Measurements from ENCODE around the gene TMEM116.

Gene TMEM116

DNA sequence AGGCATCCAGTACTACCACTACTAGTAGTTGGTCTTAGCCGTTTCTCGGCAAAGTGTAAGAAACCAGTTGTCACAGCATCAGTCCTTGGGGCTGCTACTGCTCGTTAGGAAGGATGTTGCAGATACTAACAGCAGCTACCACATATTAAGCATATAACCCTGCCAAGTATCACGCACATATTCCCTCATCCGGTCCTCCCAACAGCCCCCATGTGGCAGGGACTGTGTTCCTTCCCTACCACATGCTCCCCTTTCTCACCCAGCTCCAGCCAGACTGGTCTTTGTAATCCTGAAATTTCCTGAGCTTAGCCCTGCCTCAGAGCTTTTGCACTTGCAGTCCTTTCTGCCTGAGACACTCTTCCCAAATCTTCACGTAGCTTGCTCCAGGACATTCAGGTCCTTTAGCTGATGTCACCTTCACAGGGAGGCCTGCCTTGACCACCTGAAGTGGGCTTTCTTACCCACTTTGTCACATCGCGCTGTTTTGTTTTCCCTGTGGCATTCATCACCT, 8.0 kb upstream of the TMEM116 start:
- CTCF ChIA-PET, result interaction anchor here (0.7 to 1.6 kb wide), 6 partner anchors 8 to 63 kb away, joined by 3 to 6 read pairs (median 3); no protein-coding TSS in a partner anchor
- POLR2A ChIA-PET, result interaction anchor here (1.1 kb wide), 1 partner anchor 8 kb away, joined by 4 read pairs; the partner anchor contains the start of genes ERP29 and TMEM116
- TF ChIP-seq, protein P1, sequence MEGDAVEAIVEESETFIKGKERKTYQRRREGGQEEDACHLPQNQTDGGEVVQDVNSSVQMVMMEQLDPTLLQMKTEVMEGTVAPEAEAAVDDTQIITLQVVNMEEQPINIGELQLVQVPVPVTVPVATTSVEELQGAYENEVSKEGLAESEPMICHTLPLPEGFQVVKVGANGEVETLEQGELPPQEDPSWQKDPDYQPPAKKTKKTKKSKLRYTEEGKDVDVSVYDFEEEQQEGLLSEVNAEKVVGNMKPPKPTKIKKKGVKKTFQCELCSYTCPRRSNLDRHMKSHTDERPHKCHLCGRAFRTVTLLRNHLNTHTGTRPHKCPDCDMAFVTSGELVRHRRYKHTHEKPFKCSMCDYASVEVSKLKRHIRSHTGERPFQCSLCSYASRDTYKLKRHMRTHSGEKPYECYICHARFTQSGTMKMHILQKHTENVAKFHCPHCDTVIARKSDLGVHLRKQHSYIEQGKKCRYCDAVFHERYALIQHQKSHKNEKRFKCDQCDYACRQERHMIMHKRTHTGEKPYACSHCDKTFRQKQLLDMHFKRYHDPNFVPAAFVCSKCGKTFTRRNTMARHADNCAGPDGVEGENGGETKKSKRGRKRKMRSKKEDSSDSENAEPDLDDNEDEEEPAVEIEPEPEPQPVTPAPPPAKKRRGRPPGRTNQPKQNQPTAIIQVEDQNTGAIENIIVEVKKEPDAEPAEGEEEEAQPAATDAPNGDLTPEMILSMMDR (IDR thresholded peaks at IDR 0.05; ENCODE audit: control extremely low read depth, extremely low read depth, low read depth, missing control alignments), result no peak
- no peak for DNase-seq (ENCODE audit: extremely low spot score)

DNA sequence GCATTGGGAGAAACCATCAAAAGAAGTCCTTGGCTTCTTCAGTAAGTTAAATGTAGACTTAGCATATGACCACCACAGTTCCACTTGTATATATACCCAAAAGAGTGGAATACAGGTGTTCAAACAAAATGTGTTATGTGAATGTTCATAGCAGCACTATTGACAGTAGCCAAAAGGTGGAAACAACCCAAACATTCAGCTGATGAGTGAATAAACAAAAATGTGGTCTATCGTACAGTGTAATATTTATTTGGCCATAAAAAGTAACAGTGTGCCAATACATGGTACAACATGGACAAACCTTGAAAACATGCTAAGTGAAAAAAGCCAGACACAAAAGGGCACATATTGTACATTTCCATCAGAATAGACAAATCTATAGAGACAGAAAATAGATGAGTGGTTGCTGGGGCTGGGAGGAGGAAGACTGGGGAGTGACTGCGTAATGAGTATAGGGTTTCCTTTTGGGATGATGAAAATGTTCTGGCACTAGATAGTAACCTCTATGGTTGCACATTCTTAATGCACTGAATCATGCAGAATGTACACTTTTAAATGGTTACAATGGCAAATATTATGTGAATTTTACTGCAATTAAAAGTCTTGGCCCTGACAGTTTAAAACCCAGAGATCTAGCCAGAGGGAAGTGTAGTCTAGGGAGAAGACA, 5.7 kb upstream of the TMEM116 start:
- no peak for DNase-seq (ENCODE audit: extremely low spot score)
- ChIA-PET POLR2A (no interaction called here), CTCF (no interaction called here)
- TF ChIP-seq, protein P1 (IDR thresholded peaks at IDR 0.05; ENCODE audit: control extremely low read depth, extremely low read depth, low read depth, missing control alignments), result no peak

DNA sequence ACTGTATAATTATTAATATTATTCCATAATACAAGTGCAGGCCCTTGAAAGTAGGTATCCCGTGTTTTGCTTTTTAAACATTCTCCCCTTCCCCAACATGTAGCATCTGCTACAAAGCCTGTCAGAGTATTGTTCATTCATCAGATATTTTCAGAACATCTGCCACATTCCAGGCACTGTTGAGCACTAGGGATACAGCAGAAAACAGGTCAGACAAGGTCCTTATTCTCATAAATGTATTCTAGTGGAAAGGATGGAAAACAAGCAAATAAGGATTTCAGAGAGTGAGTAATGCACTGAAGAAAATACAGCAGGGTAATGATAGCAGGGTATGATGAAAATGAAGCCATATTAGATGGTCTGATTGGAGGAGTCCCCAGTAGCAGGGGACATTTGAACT, 4.1 kb upstream of the TMEM116 start:
- DNase-seq (ENCODE audit: extremely low spot score), result no peak
- TF ChIP-seq, protein P1 (IDR thresholded peaks at IDR 0.05; ENCODE audit: control extremely low read depth, extremely low read depth, low read depth, missing control alignments), result no peak
- CTCF ChIA-PET, result interaction anchor here (1.1 kb wide), 1 partner anchor 38 kb away, joined by 4 read pairs; no protein-coding TSS in a partner anchor
- POLR2A ChIA-PET, result no interaction called here

DNA sequence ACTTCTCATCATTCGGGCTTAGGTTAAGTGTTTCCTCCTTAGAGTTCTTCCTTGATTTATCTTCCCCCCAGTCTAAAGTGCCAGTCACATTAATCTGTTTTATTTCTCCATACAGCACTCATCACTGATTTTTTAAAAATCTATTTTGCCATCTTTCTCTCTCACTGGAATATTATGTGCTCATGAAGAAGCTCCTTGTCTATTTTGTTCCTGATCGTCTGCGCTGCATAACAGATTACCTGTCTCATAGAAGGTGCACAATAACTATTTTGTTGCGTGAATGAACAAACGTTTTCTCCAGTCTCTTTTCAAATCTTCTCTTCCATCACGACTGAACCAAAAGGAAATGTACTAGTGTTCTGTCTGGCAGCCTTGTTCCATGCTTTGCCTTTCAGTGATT, 3.0 kb upstream of the TMEM116 start:
- TF ChIP-seq, protein P1 (IDR thresholded peaks at IDR 0.05; ENCODE audit: control extremely low read depth, extremely low read depth, low read depth, missing control alignments), result no peak
- CTCF ChIA-PET, result no interaction called here
- POLR2A ChIA-PET, result no interaction called here
- no peak for DNase-seq (ENCODE audit: extremely low spot score)

DNA sequence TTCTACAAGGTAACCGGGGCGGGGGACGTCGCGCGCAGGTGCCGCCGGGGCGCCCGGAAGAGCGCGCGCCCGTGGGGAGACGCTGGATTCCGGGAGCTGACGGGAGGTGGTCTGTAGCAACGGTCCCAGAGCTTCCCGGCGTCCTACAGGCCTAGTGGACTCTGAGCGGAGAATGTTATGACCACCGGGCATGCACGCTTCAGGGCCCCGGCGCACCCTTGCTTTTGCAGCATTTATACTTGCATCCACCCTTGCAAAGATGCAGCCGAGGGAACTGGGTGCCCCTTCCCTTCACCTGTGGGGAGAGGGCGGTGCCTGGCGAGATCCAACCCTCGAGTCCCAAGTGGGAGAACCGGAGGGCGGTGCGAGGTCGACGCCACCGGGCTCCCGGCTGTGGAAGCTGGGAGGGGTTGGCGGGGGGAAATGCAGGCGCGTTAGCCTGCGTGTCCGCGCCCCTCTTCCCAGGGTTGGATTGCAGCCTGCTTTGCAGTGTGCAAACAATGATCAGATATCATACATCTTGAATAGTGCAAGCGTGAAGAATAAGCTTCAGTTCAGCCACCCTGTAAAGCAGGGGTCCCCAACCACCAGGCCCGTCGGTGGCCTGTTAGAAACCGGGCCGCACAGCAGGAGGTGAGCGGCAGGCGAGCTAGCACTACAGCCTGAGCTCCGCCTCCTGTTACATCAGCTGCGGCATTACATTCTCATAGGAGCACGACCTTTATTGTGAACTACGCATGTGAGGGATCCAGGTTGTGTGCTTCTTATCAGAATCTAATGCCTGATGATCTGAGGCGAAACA, 837 bp upstream of the TMEM116 start:
- TF ChIP-seq, protein P1 (IDR thresholded peaks at IDR 0.05; ENCODE audit: control extremely low read depth, extremely low read depth, low read depth, missing control alignments), result no peak
- ChIA-PET POLR2A (interaction anchor here (0.5 to 1.4 kb wide), 9 partner anchors 7 to 1875 kb away, joined by 3 to 10 read pairs (median 4); partner anchors contain the start of gene TRAFD1), CTCF (interaction anchor here (0.8 to 2.7 kb wide), 9 partner anchors 9 to 94 kb away, joined by 3 to 17 read pairs (median 4); no protein-coding TSS in a partner anchor)
- peak; percentile 34 for DNase-seq (ENCODE audit: extremely low spot score)

DNA sequence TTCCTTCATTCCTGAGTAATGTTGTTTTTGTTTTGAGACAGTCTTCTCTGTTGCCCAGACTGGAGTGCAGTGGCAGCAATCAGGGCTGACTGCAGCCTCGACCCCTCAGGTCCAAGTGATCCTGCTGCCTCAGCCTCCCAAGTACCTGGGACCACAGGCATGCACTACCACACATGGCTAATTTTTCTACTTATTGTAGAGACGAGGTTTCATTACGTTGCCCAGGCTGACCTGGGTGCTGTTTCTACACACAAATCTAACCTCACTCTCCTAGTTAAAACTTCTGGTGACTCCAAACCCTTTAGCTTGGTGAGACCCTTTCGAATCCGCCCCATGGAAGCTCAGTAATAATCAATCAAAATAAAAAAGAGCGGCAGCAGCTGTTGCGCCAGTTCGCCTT, 1.3 kb downstream of the TMEM116 start:
- no peak for DNase-seq (ENCODE audit: extremely low spot score)
- TF ChIP-seq, protein P1 (IDR thresholded peaks at IDR 0.05; ENCODE audit: control extremely low read depth, extremely low read depth, low read depth, missing control alignments), result no peak
- CTCF ChIA-PET, result interaction anchor here (2.2 kb wide), 1 partner anchor 14 kb away, joined by 7 read pairs; no protein-coding TSS in a partner anchor
- POLR2A ChIA-PET, result no interaction called here

Measured in GM10248 (cell line).